DMS53 (cell line): Measurements from ENCODE around the gene IMP4.
"Not testable (repeated sequence)": the region's sequence is repeated elsewhere in the genome, so short reads cannot be mapped to it uniquely, and the experiment has no call there.

ENCODE experiments used
- DNase-seq: peaks from one replicate; lab custom pipeline; 2025; lab: John Stamatoyannopoulos, UW

Gene IMP4, protein sequence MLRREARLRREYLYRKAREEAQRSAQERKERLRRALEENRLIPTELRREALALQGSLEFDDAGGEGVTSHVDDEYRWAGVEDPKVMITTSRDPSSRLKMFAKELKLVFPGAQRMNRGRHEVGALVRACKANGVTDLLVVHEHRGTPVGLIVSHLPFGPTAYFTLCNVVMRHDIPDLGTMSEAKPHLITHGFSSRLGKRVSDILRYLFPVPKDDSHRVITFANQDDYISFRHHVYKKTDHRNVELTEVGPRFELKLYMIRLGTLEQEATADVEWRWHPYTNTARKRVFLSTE

DNA sequence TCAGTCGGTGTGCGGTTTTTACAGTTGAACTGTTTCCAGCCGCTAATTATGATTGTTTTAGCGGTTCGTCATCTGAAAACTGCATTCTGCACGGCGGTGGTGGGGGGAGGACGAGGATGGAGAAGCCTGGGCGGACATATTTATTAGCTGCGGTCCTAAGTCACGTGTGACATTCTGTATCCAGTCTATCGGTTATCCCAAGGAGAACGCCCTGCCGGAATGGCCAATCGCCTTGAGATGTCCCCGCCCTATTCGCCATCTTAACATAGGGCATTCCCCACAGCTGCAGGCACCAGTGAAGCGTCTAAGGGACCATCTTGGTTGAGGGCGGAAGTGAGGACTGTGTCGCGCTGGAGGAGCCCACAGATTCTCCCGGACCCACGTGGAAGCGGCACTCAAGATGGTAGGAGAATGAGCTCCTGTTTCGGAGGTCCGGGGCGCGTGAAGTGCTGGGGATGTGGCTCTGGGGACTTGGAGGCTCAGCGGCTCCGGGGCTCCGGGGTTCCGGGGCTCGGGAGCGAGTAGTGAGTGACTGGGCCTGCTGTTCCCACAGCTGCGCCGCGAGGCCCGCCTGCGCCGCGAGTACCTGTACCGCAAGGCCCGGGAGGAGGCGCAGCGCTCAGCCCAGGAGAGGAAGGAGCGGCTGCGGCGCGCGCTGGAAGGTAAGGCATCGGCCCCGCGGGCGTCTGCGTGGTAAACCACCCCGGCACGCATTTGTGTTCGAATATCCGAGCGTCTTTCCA, at the start of gene IMP4:
TSS of gene IMP4 (plus strand) at position 365 of the 743 bp plus-strand sequence. CDS start at position 401, 36 bp downstream.
- DNase-seq: peak; percentile 95

GRCh38 chr2:130300258-130300969, 42.3 kb upstream of the IMP4 start:
- no peak for DNase-seq

DNA sequence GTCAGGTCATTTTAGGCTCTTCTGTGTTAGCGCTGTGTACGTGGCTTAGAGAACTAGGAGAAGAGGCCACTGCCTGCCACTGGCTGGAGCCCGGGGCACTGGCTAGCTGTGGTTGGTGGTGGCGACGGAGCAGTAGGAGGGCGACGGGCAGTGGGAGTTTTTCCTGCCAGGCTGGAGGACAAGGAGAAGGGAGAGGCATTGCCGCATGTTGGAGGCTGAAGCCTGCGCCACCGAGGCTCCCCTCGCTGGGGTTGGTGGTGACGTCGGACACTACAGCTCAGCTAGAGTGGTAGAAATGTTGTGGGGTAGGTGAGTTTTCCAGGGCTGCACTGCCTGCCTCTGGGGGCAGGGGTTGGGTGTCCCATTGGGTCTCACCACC, 41.7 kb upstream of the IMP4 start:
- no peak for DNase-seq

GRCh38 chr2:130302164-130302886, 40.4 kb upstream of the IMP4 start:
- DNase-seq: no peak

- no peak for DNase-seq
Measured at GRCh38 chr2:130303169-130303568, 39.5 kb upstream of the IMP4 start.

DNA sequence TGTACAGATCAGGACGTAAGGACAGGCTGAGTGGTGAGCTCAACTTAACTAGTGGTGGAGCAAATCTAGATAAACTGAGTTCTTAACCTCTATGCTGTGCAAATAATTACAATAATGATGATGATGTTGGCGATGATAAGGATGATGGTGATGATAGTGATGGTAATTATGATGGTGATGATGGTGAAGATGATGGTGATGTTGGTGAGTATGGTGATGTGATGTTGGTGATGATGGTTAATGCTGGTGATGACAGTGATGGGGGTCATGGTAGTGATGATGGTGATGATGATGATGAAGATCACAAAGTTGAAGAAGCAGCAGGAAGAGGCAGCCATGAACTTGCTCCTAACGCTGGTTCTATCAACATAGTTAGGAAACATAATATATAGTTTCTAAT, 38.0 kb upstream of the IMP4 start:
- no peak for DNase-seq

DNA sequence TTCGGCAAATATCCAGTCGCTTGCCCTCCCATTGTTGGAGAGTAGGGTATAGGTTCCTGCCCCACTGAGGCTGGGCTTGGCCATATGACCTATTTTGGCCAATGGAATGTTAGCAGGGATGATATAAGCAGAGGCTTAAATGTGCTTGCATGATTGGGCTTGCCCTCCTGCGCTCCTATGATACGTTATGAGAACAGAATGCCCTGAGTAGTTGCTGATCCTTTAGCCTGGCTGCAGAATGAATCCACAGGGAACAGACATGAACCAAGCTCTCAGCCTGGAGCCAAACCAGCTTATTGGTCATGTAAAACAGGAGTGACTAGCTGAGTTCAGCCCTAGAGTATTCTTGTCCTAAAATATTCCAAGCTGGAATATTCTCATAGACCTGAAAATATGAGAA, 34.8 kb upstream of the IMP4 start:
- no peak for DNase-seq

DNA sequence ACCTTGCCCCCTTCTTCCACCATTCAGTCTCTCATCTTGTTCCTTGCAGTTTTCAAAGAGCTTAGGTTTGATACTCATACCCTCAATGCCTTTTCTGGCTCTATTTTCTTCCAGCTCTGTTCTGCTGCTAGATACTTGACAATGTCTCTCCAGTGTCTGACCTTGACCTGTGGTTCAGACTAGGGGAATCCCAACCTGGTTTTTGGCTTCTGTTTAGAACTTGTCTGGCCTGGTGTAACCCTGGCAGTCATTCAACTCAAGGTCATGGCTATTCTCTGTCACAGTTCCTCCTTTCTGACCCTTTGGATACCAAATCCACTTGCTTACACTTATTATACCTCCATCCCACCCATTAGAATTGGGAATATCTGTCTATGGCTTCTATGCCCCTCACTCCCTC, 31.8 kb upstream of the IMP4 start:
- DNase-seq: no peak

GRCh38 chr2:130313812-130314334, 28.8 kb upstream of the IMP4 start:
- DNase-seq: no peak

DNA sequence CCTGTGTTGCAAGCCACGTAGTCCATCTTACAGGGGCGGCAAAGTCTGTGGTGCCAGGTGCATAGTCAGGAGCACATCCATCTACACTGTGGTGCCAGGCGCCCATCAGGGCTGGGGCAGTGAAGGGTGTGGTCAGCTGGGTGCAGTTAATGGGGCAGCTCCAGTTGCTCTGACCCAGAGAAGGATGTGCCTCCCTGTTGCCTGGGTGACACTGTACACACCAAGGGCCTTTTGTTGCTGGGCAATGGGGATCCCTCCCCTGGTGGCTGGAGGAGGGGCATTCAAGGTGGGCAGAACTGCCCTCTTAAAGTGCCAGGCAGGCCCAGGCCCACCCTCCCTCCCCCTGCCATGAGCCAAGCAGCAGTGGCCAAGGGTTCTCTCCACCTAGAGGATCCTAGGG, 28.3 kb upstream of the IMP4 start:
- DNase-seq: no peak

DNA sequence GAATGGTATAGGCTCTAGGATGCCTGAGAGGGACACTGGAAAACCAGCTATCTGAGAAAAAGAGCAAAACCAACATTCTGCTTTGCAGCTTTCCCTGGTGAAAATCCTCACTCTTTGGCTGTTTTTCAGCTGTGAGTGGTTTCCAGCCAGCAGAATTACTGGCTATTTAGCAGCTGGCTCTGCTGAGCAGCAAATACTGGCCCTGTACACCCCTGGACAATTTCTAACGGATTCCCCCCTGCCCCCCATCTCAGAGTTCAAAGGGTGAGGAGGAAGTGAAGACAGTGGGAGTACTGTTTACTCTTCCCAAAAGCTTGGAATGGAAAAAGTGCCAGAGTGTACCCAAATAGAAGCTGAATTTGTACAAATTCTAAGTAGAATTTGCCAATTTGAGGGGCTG, 26.1 kb upstream of the IMP4 start:
- no peak for DNase-seq

GRCh38 chr2:130318906-130319305, 23.8 kb upstream of the IMP4 start:
- DNase-seq: no peak

DNA sequence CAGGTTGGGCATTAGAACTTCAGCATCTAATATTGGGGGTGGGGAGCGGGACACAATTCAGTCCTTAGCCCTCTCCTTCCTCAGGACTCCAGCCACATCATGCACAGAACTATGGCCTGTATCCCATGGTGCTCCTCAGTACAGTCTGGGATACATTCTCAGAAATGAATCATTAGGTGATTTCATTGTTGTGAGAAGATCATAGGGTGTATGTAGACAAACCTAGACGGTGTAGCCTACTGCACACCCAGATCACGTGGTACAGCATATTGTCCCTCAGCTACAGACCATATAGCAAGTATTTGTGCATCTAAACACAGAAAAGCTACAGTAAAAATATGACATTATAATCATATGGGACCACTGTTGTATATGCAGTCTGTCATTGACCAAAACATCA, 23.2 kb upstream of the IMP4 start:
- DNase-seq: no peak

DNA sequence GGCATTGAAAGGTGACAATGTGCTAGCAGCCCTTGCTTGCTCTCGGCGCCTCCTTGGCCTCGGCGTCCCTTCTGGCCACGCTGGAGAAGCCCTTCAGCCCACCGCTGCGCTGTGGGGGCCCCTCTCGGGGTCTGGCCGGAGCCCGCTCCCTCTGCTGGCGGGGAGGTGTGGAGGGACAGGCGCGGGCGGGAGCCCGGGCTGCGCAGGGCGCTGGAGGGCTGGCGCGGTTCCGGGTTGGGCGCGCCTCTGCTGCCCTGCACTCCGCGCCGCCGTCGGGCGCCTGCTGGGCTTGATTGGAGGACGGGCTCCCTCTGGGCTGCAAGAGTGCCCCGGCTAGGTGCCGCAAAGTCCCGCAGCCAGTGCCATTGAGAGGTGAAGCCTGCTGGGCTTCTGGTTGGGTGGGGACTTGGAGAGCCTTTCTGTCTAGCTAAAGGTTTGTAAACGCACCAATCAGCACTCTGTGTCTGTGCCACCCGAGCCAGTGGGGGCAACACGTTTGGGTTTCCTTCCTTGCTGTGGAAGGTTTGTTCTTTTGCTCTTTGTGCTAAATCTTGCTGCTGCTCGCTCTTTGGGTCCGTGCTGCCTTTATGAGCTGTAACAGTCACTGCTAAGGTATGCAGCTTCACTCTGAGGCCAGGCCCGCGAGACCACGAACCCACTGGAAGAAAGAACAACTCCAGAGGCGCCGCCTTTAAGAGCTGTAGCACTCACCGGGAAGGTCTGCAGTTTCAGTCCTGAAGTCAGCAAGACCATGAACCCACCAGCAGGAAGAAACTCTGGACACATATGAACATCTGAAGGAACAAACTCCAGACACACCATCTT, 14.8 kb upstream of the IMP4 start:
- DNase-seq: no peak

DNA sequence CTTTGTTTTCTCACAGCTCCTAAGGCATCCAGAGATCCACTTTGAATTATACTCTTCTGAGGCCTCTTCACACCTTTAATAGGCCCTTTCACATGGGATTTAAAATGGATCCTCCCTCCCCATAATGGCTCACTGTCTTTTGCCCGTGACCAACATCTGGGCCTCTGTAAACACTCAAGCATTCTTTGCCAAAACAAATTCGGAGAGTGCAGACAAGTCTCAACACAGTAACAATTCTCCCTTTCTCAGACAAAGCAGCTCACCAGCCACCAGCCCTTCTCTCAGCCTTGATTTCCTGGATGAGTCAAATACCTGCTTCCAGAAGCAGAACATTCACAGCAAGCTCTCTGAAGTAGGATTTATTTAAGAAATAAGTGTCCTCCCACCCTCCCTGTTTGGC, 14.0 kb upstream of the IMP4 start:
- no peak for DNase-seq

DNA sequence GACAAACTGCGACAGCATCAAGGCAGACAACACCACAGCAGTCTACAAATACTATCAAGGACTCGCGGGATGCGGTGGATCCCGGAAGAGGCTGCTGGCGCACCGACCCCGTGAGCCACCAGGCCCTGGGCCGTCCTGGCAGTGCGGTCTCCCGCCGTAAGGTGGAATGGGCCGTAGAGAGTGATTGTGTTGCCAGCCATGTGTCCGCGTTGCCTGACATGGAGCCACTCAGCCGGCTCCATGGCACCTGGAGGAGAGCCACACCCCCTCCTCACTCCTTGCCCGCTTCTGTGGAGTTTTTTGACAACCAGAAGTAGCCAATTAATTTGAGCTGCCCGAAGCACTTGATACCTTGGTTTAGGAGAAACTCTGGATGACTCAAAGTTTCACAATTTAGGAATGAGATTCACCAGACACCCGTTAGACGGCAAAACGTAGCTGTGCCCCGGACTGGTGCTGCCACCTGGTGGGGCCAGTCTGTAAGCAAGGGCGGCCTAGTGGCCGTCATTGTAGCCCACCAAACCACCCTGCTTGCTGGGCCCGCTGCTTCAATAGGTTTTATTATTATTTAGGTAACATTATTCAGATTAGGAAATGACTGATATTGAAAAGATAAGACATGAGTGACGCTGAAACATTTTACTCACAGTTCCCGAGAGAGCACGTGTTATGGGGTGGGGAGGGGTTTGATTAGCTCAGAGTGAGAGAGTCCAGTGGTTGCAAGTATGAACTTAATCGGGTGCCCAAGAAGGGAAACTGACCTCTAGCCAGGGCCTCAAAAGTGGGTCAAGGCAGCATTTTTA, 10.2 kb upstream of the IMP4 start:
- peak; percentile 67 for DNase-seq

GRCh38 chr2:130333253-130333652, 9.4 kb upstream of the IMP4 start:
- DNase-seq: not testable (repeated sequence)

DNA sequence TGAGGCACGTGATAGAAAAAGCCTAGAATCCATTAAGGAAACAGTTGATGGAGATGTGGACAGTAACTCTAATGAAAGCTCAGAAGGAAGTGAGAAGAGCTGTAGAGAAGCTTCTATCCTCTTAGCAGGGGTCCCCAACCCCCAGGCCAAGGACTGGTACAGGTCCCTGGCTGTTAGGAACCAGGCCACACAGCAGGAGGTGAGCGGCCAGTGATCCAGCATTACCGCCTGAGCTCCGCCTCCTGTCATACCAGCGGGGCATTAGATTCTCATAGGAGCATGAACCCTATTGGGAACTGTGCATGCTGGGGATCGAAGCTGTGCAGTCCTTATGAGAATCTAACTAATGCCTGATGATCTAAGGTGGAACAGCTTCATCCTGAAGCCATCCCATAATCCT, 8.7 kb upstream of the IMP4 start:
- no peak for DNase-seq

DNA sequence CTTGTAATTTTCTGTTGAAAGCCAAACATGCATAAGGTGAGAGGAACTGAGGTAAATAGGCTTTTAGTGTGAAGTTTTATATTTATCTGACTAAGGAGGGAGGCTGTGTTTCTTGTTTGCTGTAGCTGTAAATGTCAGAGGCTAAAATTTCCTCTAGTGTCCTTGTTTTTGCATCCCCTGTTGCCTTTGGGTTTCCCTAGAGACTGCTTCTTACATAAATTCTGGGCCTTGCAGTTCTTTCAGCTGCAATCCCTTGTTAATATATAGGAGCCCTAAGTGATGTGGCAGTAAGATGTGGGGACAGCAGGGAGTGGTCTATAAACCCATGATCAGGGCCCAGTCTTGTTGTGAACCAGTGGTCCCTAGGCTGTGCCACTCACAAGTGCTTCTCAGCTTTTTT, 7.5 kb upstream of the IMP4 start:
- DNase-seq: no peak

GRCh38 chr2:130336150-130336876, 6.4 kb upstream of the IMP4 start:
- peak; percentile 57 for DNase-seq
